ENCODE data around the gene RTP5. TPM values are rescaled to one million over a fixed set of nuclear protein-coding genes. Genes with fewer than 3 reads are reported as not detected.
"Not testable (repeated sequence)": the region's sequence is repeated elsewhere in the genome, so short reads cannot be mapped to it uniquely, and the experiment has no call there.

RTP5 gene
- polyA plus RNA-seq, 3 donors, result not detected

DNA sequence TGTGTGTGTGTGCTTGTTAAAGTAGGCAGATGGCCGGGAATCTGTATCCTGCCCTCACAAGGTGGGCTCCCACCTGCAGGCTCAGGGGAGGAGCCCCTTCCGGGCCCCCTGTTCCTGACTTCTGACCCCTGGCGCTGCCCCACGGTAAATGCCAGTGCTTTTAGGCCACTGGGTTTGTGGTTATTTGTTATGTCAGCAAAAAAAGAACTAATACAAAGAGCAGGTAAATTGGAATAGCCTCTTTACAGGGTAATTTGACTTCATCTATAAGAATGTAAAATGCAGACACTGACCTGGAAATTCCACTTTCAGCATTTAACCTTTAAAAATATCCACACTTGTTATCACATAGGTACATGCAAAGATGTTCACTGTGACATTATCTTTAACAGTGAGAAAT is 44.2 kb downstream of the RTP5 start:
- DNase-seq (ENCODE audit: low read depth in 3 of 3, low spot score in 2 of 3), result no peak

DNA sequence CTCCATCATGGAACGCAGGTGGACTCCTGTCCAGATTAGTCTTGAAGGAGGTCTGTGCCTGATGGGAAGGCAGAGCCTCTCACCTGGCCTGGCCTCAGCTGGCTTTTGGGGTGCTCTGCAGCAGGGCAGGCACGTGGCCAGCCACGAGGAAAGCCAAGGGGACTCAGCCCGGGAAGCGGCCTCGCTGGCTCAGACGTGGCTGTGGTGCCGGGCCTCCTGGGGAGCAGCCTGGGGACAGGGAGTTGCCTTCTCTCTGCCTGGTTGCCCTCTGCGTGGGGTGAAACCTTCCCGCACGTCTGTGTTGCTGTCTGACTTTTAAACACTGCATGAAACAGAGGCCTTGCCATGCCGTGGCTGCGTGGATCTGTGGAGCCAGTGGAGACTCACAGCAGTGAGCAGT is 45.0 kb downstream of the RTP5 start:
- DNase-seq (ENCODE audit: low read depth in 3 of 3, low spot score in 2 of 3), result no peak

DNA sequence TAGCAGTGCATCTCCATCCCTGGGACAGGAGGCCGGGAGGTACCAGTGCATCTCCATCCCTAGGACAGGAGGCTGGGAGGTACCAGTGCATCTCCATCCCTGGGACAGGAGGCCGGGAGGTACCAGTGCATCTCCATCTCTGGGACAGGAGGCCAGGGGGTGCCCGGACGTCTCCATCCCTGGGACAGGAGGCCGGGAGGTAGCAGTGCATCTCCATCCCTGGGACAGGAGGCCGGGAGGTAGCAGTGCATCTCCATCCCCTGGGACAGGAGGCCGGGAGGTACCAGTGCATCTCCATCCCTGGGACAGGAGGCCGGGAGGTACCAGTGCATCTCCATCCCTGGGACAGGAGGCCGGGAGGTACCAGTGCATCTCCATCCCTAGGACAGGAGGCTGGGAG is 52.1 kb downstream of the RTP5 start:
- not testable (repeated sequence) for DNase-seq (ENCODE audit: low read depth in 3 of 3, low spot score in 2 of 3)

DNA sequence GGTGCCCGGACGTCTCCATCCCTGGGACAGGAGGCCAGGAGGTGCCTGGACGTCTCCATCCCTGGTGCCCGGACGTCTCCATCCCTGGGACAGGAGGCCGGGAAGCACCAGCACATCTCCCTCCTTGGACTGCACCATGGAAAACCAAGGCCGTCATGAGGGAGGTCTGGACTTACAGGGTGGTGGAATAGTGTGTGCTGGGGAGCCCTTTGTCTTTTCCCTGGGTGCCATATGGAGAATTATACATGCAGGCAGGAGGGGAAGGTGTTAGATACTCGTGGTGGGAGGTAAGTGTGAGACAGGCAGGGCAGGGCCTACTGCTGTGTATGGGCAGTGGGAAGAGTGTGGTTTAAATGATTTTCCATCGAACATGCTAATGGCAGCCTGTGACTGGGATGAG is 52.9 kb downstream of the RTP5 start:
- no peak for DNase-seq (ENCODE audit: low read depth in 3 of 3, low spot score in 2 of 3)

DNA sequence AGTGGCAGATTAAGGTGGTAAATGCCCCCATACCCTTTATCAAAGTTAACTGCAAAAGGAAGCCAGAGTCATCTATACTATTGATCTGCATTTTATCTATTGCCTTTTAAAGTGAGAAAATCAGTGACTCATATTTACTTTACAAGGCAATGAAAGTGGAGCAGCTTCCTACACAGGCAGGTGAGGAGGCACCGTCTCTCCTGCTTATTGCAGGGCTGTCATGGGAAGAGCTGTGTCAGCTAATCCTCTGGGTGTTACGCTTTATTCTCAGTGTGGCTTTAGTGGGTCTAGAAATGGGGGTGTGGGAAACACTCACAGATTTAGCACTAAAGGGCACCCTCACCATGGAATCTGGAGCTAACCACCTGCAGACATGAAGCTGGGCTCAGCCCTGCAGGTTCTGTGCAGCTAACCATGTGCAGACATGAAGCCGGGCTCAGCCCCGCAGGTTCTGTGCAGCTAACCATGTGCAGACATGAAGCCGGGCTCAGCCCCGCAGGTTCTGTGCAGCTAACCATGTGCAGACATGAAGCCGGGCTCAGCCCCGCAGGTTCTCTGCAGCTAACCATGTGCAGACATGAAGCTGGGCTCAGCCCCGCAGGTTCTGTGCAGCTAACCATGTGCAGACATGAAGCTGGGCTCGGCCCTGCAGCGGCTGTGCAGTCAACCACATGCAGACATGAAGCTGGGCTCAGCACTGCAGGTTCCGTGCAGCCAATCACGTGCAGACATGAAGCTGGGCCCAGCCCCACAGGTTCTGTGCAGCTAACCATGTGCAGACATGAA is 53.5 kb downstream of the RTP5 start:
- DNase-seq (ENCODE audit: low read depth in 3 of 3, low spot score in 2 of 3), result not testable (repeated sequence)

Other genes starting within 250 kb of the RTP5 start
- gene THAP4, start 232.6 kb upstream of the RTP5 start, polyA plus RNA-seq (ENCODE audit: insufficient read length in 3 of 3), result 10 to 100 TPM; 57.9 to 69.0 (median 58.4) TPM
- gene ATG4B, start 232.0 kb upstream of the RTP5 start, polyA plus RNA-seq (ENCODE audit: insufficient read length in 3 of 3), result 10 to 100 TPM; 60.7 to 65.5 (median 61.1) TPM
- 10 to 100 TPM; 32.7 to 39.0 (median 37.4) TPM for gene DTYMK, start 182.9 kb upstream of the RTP5 start, polyA plus RNA-seq (ENCODE audit: insufficient read length in 3 of 3)
- 10 to 100 TPM; 37.5 to 43.5 (median 40.0) TPM for gene ING5, start 167.7 kb upstream of the RTP5 start, polyA plus RNA-seq (ENCODE audit: insufficient read length in 3 of 3)
- 10 to 100 TPM; 27.5 to 38.9 (median 28.1) TPM for gene D2HGDH, start 135.1 kb upstream of the RTP5 start, polyA plus RNA-seq (ENCODE audit: insufficient read length in 3 of 3)
- gene GAL3ST2, start 92.9 kb upstream of the RTP5 start, polyA plus RNA-seq (ENCODE audit: insufficient read length in 3 of 3), result under 1 TPM; 0.22 to 0.40 (median 0.37) TPM
- 1 to 10 TPM in 2 of 3 donors, under 1 TPM in 1; 0.92 to 1.8 (median 1.3) TPM for gene NEU4, start 60.5 kb upstream of the RTP5 start, polyA plus RNA-seq (ENCODE audit: insufficient read length in 3 of 3)
- under 1 TPM in 1 of 3 donors, not detected in 2; 0.15 TPM for gene PDCD1, start 10.8 kb upstream of the RTP5 start, polyA plus RNA-seq (ENCODE audit: insufficient read length in 3 of 3)

All from right renal cortex interstitium (tissue), 3 donors.